IPS DF 4.7 (cell line): ENCODE measurements around the gene PCDHA10.

Experiments
- DNase-seq: peaks from one replicate; pipeline ENCODE4 v3.0.0-alpha.2; 2013; ENCODE audit warnings: low spot score; ENCODE audit errors: extremely low read depth

PCDHA10 gene

GRCh38 chr5:140881889-140882590 is 26.3 kb downstream of the PCDHA10 start, which contains the start of gene PCDHA13:
Gene PCDHA13, plus strand, starts transcription at chr5:140882124. Its CDS starts 145 bp downstream, at chr5:140882269.
- DNase-seq, result no peak

GRCh38 chr5:140882591-140882899 is 26.8 kb downstream of the PCDHA10 start:
- DNase-seq, result peak; percentile 41

GRCh38 chr5:140883373-140883772 is 27.7 kb downstream of the PCDHA10 start:
- no peak for DNase-seq

- DNase-seq, result no peak
Measured at GRCh38 chr5:140883927-140884697, 28.4 kb downstream of the PCDHA10 start.

GRCh38 chr5:140916325-140916724 is 60.6 kb downstream of the PCDHA10 start:
- DNase-seq, result no peak
